ENCODE measurements around the gene FREM1. TPM values are rescaled to one million over a fixed set of nuclear protein-coding genes. Genes with fewer than 3 reads are reported as not detected.
"Not testable (repeated sequence)": the region's sequence is repeated elsewhere in the genome, so short reads cannot be mapped to it uniquely, and the experiment has no call there.

Gene FREM1
- total RNA-seq, 2 donors from 2014 or later: 8.6 to 21.0 TPM

DNA sequence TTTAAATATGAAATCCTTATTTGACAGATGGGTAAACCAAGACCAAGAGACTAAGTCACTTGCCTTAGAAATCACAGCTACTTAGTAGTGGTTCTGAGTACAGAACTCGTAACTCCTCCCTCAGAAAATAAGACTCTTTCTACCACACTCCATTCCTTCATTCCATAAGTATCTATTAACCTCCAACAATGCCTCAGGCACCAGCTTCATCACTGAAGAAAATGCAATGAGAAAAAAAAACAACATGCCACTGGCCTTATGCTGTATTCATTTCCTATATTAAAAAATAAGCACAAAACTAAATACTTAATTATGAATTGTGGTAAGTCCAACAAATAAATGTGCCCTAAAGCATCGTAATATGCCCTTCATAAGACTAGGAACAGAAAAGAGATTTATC lies 13.5 kb upstream of the FREM1 start:
- Mint-ChIP-seq H3K4me3 (no peak overlapping the region), H3K27me3 (ENCODE audit: insufficient read depth) (no peaks in the 10 kb centered on the region), H3K27ac (no peak overlapping the region), H3K9me3 (no peaks in the 10 kb centered on the region), H3K4me1 (peaks cover 13% of the 10 kb centered on the region), H3K36me3 (ENCODE audit: low read depth) (no peaks in the 10 kb centered on the region)
- Histone ChIP-seq H3K36me3 (ENCODE audit: control insufficient read depth, insufficient read depth, low read length) (no peaks in the 10 kb centered on the region), H3K4me1 (ENCODE audit: control insufficient read depth, insufficient read depth, low read length) (no peaks in the 10 kb centered on the region), H3K9ac (ENCODE audit: extremely low read depth, low read length, poor library complexity, severe bottlenecking) (no peak overlapping the region), H3K27ac (ENCODE audit: low read depth, low read length) (no peak overlapping the region), H3K9me3 (ENCODE audit: control insufficient read depth, low read length) (no peaks in the 10 kb centered on the region), H3K4me3 (ENCODE audit: low read length) (no peak overlapping the region), H3K27me3 (ENCODE audit: control insufficient read depth, insufficient read depth, low read length, poor library complexity, severe bottlenecking) (no peaks in the 10 kb centered on the region)
- no peak for DNase-seq
- 98% methylated on average over 2 of the region's 2 CpGs; no CpG with 5 or more reads in 1 of the 2 experiments for WGBS, 2 experiments (ENCODE audit: insufficient coverage in 1 of 2, insufficient read length in 1 of 2)
- TF ChIP-seq, protein P1, sequence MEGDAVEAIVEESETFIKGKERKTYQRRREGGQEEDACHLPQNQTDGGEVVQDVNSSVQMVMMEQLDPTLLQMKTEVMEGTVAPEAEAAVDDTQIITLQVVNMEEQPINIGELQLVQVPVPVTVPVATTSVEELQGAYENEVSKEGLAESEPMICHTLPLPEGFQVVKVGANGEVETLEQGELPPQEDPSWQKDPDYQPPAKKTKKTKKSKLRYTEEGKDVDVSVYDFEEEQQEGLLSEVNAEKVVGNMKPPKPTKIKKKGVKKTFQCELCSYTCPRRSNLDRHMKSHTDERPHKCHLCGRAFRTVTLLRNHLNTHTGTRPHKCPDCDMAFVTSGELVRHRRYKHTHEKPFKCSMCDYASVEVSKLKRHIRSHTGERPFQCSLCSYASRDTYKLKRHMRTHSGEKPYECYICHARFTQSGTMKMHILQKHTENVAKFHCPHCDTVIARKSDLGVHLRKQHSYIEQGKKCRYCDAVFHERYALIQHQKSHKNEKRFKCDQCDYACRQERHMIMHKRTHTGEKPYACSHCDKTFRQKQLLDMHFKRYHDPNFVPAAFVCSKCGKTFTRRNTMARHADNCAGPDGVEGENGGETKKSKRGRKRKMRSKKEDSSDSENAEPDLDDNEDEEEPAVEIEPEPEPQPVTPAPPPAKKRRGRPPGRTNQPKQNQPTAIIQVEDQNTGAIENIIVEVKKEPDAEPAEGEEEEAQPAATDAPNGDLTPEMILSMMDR (conservative IDR thresholded peaks at IDR 0.05): no peak

DNA sequence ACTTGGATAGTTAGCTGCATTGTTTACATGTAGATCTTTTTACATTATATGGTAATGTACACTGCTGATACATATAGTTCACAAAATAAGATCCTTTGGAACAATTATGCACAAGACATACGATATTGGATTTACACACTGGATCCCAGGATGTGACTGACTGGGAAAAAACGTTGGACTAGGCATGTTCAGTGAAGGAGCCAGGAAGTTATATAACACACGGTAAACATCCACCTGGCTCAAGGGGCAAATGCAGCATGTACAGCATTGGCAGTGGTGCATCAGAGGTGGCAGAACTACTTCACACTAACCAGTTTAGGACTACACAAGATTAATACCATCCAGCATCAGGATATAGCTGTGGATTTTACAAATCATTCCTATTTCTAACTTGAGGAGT lies 10.6 kb upstream of the FREM1 start:
- H3K4me1 ChIP-seq (ENCODE audit: control insufficient read depth, insufficient read depth, low read length); H3K4me3 Mint-ChIP-seq; H3K27me3 Mint-ChIP-seq (ENCODE audit: insufficient read depth); H3K9ac ChIP-seq (ENCODE audit: extremely low read depth, low read length, poor library complexity, severe bottlenecking); H3K27me3 ChIP-seq (ENCODE audit: control insufficient read depth, insufficient read depth, low read length, poor library complexity, severe bottlenecking); DNase-seq; H3K4me1 Mint-ChIP-seq; H3K9me3 ChIP-seq (ENCODE audit: control insufficient read depth, low read length); H3K36me3 ChIP-seq (ENCODE audit: control insufficient read depth, insufficient read depth, low read length); H3K27ac ChIP-seq (ENCODE audit: low read depth, low read length); H3K4me3 ChIP-seq (ENCODE audit: low read length); H3K9me3 Mint-ChIP-seq; H3K36me3 Mint-ChIP-seq (ENCODE audit: low read depth); H3K27ac Mint-ChIP-seq: not testable (repeated sequence)
- 91 to 100% methylated on average over 1 to 3 of the region's 3 CpGs for WGBS, 2 experiments (ENCODE audit: insufficient coverage in 1 of 2, insufficient read length in 1 of 2)

DNA sequence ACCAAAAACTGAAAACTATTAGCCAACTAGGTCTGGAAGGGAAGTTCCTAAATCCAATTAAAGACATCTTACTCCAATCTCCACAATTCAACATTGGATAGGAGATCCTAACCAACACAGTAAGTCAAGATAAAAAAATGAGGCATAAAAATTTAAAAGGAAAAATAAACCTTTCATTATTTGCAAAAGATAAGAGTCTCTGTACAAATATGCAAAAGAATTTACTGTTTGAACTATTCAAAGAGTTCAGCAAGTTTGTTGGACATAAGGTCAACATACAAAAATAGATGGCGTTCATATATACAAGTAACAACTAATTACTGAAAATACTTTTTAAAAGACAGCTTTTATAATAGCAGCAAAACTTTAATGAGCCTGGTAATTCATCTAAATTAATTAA lies 3.1 kb upstream of the FREM1 start:
- no peaks in the 10 kb centered on the region for H3K36me3 Mint-ChIP-seq (ENCODE audit: low read depth)

More for the DNA sequence above, 3.1 kb upstream of the FREM1 start:
- H3K27ac Mint-ChIP-seq: no peak overlapping the region
- Histone ChIP-seq H3K36me3 (ENCODE audit: control insufficient read depth, insufficient read depth, low read length) (no peaks in the 10 kb centered on the region), H3K27ac (ENCODE audit: low read depth, low read length) (no peak overlapping the region), H3K9me3 (ENCODE audit: control insufficient read depth, low read length) (no peaks in the 10 kb centered on the region), H3K9ac (ENCODE audit: extremely low read depth, low read length, poor library complexity, severe bottlenecking) (no peak overlapping the region), H3K27me3 (ENCODE audit: control insufficient read depth, insufficient read depth, low read length, poor library complexity, severe bottlenecking) (no peaks in the 10 kb centered on the region), H3K4me1 (ENCODE audit: control insufficient read depth, insufficient read depth, low read length) (peaks cover under 1% of the 10 kb centered on the region), H3K4me3 (ENCODE audit: low read length) (no peak overlapping the region)
- no peaks in the 10 kb centered on the region for H3K27me3 Mint-ChIP-seq (ENCODE audit: insufficient read depth)
- 100% methylated on average over 1 of the region's 1 CpG; no CpG with 5 or more reads in 1 of the 2 experiments for WGBS, 2 experiments (ENCODE audit: insufficient coverage in 1 of 2, insufficient read length in 1 of 2)
- no peak for DNase-seq
- TF ChIP-seq, protein P1 (conservative IDR thresholded peaks at IDR 0.05): no peak
- H3K4me3 Mint-ChIP-seq: no peak overlapping the region
- H3K4me1 Mint-ChIP-seq: no peaks in the 10 kb centered on the region
- no peaks in the 10 kb centered on the region for H3K9me3 Mint-ChIP-seq
